ENCODE results near the gene KMT2D. TPM values are rescaled to one million over a fixed set of nuclear protein-coding genes. Genes with fewer than 3 reads are reported as not detected.

KMT2D gene
- total and polyA plus RNA-seq, 2 of the 8 experiments (the other 6 are each of a cell fraction or from before 2014, with no cell fraction given) = 9.1 to 86.3 TPM

DNA sequence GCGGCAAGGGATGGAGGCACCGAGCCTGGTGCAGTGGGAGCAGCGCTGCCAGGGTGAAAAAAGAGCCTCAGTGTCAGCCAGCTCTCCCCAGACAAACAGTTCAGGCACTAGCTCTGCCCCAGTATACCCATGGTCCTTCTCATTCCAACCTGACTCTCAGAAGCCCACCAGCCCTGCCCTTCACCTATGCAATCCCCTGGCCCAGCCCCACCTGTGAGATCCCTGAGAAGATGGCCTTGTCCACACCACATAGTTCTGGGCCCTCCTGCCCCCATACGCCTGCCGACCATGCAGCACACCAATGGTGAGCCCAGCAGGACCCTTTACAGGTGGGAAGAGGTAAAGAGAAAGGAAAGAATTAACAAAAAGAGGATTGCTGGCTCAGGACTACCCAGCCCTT lies 6.5 kb downstream of the KMT2D start (continued):
- TF ChIP-seq, protein P1, sequence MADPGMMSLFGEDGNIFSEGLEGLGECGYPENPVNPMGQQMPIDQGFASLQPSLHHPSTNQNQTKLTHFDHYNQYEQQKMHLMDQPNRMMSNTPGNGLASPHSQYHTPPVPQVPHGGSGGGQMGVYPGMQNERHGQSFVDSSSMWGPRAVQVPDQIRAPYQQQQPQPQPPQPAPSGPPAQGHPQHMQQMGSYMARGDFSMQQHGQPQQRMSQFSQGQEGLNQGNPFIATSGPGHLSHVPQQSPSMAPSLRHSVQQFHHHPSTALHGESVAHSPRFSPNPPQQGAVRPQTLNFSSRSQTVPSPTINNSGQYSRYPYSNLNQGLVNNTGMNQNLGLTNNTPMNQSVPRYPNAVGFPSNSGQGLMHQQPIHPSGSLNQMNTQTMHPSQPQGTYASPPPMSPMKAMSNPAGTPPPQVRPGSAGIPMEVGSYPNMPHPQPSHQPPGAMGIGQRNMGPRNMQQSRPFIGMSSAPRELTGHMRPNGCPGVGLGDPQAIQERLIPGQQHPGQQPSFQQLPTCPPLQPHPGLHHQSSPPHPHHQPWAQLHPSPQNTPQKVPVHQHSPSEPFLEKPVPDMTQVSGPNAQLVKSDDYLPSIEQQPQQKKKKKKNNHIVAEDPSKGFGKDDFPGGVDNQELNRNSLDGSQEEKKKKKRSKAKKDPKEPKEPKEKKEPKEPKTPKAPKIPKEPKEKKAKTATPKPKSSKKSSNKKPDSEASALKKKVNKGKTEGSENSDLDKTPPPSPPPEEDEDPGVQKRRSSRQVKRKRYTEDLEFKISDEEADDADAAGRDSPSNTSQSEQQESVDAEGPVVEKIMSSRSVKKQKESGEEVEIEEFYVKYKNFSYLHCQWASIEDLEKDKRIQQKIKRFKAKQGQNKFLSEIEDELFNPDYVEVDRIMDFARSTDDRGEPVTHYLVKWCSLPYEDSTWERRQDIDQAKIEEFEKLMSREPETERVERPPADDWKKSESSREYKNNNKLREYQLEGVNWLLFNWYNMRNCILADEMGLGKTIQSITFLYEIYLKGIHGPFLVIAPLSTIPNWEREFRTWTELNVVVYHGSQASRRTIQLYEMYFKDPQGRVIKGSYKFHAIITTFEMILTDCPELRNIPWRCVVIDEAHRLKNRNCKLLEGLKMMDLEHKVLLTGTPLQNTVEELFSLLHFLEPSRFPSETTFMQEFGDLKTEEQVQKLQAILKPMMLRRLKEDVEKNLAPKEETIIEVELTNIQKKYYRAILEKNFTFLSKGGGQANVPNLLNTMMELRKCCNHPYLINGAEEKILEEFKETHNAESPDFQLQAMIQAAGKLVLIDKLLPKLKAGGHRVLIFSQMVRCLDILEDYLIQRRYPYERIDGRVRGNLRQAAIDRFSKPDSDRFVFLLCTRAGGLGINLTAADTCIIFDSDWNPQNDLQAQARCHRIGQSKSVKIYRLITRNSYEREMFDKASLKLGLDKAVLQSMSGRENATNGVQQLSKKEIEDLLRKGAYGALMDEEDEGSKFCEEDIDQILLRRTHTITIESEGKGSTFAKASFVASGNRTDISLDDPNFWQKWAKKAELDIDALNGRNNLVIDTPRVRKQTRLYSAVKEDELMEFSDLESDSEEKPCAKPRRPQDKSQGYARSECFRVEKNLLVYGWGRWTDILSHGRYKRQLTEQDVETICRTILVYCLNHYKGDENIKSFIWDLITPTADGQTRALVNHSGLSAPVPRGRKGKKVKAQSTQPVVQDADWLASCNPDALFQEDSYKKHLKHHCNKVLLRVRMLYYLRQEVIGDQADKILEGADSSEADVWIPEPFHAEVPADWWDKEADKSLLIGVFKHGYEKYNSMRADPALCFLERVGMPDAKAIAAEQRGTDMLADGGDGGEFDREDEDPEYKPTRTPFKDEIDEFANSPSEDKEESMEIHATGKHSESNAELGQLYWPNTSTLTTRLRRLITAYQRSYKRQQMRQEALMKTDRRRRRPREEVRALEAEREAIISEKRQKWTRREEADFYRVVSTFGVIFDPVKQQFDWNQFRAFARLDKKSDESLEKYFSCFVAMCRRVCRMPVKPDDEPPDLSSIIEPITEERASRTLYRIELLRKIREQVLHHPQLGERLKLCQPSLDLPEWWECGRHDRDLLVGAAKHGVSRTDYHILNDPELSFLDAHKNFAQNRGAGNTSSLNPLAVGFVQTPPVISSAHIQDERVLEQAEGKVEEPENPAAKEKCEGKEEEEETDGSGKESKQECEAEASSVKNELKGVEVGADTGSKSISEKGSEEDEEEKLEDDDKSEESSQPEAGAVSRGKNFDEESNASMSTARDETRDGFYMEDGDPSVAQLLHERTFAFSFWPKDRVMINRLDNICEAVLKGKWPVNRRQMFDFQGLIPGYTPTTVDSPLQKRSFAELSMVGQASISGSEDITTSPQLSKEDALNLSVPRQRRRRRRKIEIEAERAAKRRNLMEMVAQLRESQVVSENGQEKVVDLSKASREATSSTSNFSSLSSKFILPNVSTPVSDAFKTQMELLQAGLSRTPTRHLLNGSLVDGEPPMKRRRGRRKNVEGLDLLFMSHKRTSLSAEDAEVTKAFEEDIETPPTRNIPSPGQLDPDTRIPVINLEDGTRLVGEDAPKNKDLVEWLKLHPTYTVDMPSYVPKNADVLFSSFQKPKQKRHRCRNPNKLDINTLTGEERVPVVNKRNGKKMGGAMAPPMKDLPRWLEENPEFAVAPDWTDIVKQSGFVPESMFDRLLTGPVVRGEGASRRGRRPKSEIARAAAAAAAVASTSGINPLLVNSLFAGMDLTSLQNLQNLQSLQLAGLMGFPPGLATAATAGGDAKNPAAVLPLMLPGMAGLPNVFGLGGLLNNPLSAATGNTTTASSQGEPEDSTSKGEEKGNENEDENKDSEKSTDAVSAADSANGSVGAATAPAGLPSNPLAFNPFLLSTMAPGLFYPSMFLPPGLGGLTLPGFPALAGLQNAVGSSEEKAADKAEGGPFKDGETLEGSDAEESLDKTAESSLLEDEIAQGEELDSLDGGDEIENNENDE (IDR thresholded peaks at IDR 0.05; ENCODE audit: insufficient replicate concordance, low read length) = no peak
- no peak for TF ChIP-seq SIRT6 (IDR thresholded peaks at IDR 0.05; ENCODE audit: low read length)
- no peak for TF ChIP-seq SUZ12 (IDR thresholded peaks at IDR 0.05; ENCODE audit: low read length)
- no peak for TF ChIP-seq YY1 (IDR thresholded peaks at IDR 0.05; ENCODE audit: low read depth, low read length)

Measured in H1 (cell line).